Measurements from ENCODE around the gene PREB.

PREB gene

GRCh38 chr2:27150639-27151230 lies 16.3 kb upstream of the PREB start:
- TF ChIP-seq, protein P1, sequence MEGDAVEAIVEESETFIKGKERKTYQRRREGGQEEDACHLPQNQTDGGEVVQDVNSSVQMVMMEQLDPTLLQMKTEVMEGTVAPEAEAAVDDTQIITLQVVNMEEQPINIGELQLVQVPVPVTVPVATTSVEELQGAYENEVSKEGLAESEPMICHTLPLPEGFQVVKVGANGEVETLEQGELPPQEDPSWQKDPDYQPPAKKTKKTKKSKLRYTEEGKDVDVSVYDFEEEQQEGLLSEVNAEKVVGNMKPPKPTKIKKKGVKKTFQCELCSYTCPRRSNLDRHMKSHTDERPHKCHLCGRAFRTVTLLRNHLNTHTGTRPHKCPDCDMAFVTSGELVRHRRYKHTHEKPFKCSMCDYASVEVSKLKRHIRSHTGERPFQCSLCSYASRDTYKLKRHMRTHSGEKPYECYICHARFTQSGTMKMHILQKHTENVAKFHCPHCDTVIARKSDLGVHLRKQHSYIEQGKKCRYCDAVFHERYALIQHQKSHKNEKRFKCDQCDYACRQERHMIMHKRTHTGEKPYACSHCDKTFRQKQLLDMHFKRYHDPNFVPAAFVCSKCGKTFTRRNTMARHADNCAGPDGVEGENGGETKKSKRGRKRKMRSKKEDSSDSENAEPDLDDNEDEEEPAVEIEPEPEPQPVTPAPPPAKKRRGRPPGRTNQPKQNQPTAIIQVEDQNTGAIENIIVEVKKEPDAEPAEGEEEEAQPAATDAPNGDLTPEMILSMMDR (conservative IDR thresholded peaks at IDR 0.05; ENCODE audit: low read length) = no peak

GRCh38 chr2:27149570-27150405 lies 15.4 kb upstream of the PREB start:
- TF ChIP-seq, protein P1 (conservative IDR thresholded peaks at IDR 0.05; ENCODE audit: low read length) = no peak
- no peak for DNase-seq (ENCODE audit: low read depth)
- H3K4me3 ChIP-seq (ENCODE audit: low read length) = no peak overlapping the region

More at GRCh38 chr2:27150639-27151230, 16.3 kb upstream of the PREB start:
- no peak for DNase-seq (ENCODE audit: low read depth)
- H3K4me3 ChIP-seq (ENCODE audit: low read length) = no peak overlapping the region

DNA sequence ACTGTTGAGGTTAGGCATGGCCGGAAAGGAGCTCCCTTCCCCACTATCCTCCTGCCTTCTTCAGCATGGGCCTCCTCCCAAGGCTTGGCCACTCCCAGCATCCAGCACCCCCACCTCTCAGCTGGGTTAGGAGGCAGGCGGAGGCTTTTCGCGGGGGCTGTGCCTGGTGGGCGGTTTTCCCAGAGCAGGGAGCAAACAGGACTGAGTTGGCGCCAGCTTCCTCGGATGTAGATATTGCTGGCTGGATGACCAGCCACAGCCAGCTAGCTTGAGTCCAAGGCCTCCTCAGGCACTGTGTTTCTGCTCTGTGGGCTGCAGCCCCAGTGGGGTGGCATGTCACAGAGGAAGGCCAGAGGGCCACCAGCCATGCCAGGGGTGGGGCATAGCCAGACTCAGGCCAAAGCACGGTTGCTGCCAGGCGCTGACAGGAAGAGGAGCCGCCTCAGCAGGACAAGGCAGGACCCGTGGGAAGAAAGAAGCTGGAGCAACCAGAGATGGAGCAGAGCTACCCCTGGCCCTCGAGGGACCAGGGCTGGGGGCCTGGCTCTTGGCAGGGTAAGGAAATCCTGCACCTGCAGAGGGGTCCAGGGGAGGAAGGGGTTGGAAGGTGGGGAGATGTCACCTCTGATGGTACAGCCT lies 14.5 kb upstream of the PREB start, which contains the start of gene TCF23:
TSS of gene TCF23 (plus strand) at position 204 of the 639 bp plus-strand sequence. CDS start at position 334, 130 bp downstream.
- no peak for DNase-seq (ENCODE audit: low read depth)
- TF ChIP-seq, protein P1 (conservative IDR thresholded peaks at IDR 0.05; ENCODE audit: low read length) = no peak
- H3K4me3 ChIP-seq (ENCODE audit: low read length) = no peak within 1 kb of the TSS

GRCh38 chr2:27147935-27148334 lies 13.5 kb upstream of the PREB start:
- DNase-seq (ENCODE audit: low read depth) = no peak
- H3K4me3 ChIP-seq (ENCODE audit: low read length) = no peak overlapping the region
- TF ChIP-seq, protein P1 (conservative IDR thresholded peaks at IDR 0.05; ENCODE audit: low read length) = no peak

DNA sequence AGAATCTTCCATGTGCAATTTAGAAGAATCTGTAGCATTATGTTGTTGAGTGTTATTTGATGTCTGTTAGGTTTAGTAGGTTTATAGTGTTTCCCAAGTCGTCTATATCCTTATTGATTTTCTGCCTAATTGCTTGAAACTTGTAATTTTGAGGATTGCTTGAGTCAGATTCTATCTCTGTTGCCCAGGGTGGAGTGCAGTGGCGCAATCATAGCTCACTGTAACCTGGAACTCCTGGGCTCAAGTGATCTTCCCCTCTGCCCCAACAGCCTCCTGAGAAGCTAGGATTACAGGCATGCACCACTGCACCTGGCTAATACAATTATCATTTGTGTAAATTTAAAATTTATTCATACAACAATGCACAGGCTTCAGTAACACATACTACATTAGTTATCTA lies 11.2 kb upstream of the PREB start:
- TF ChIP-seq, protein P1 (conservative IDR thresholded peaks at IDR 0.05; ENCODE audit: low read length) = no peak
- H3K4me3 ChIP-seq (ENCODE audit: low read length) = no peak overlapping the region
- no peak for DNase-seq (ENCODE audit: low read depth)

- DNase-seq (ENCODE audit: low read depth) = no peak
- TF ChIP-seq, protein P1 (conservative IDR thresholded peaks at IDR 0.05; ENCODE audit: low read length) = no peak
- no peak overlapping the region for H3K4me3 ChIP-seq (ENCODE audit: low read length)
Observed at GRCh38 chr2:27143285-27143684, 8.8 kb upstream of the PREB start.

Data from AG10803 (cell line).